A673 (cell line): ENCODE data around the gene BHMT. TPM values are rescaled to one million over a fixed set of nuclear protein-coding genes. Genes with fewer than 3 reads are reported as not detected.

Experiments used
- BruUV-seq: library from RNA; stranded (reverse); fragments of 400-500 nt; replicated peaks from 2 replicates; lab custom pipeline; 2021; lab: Mats Ljungman, UMichigan
- CTCF ChIA-PET: fragments of 300-600 bp; sonication (Branson Sonifier 250); formaldehyde crosslinking; loops from one replicate; lab custom pipeline; 2022; ENCODE audit warnings: antibody characterized with exemption; lab: Charles Lee
- POLR2A ChIA-PET: fragments of 300-600 bp; sonication (Branson Sonifier 250); formaldehyde crosslinking; loops from one replicate; lab custom pipeline; 2022; ENCODE audit warnings: antibody characterized with exemption; ENCODE audit not compliant: low non-redundant PET; lab: Charles Lee
- DNase-seq: peaks from one replicate; pipeline ENCODE4 v3.0.0-alpha.2; 2015; ENCODE audit warnings: low spot score
- H3K27ac ChIP-seq: fragments of 200-600 bp; sonication (generic); 2 replicates; pipeline ENCODE4 v1.5.1; 2016; ENCODE audit warnings: mixed run types, low read depth, mild to moderate bottlenecking, mixed read lengths, antibody characterized with exemption, low read length; ENCODE audit not compliant: poor library complexity, severe bottlenecking
- H3K27me3 ChIP-seq: fragments of 200-600 bp; sonication (generic); replicated peaks from 2 replicates; pipeline ENCODE4 v1.6.1; 2017; ENCODE audit warnings: mixed run types, low read depth, mild to moderate bottlenecking, mixed read lengths, antibody characterized with exemption, low read length; ENCODE audit not compliant: insufficient read depth, poor library complexity
- H3K36me3 ChIP-seq: fragments of 200-600 bp; sonication (generic); 2 replicates; pipeline ENCODE4 v1.6.1; 2016; ENCODE audit warnings: mixed run types, mild to moderate bottlenecking, mixed read lengths, antibody characterized with exemption, low read length; ENCODE audit not compliant: insufficient read depth, poor library complexity, severe bottlenecking
- H3K4me1 ChIP-seq: fragments of 200-600 bp; sonication (generic); 2 replicates; pipeline ENCODE4 v1.6.1; 2017; ENCODE audit warnings: mixed run types, mild to moderate bottlenecking, mixed read lengths, antibody characterized with exemption, low read length; ENCODE audit not compliant: insufficient read depth, poor library complexity, severe bottlenecking
- H3K4me3 ChIP-seq: fragments of 200-600 bp; sonication (generic); 2 replicates; pipeline ENCODE4 v1.5.1; 2016; ENCODE audit warnings: low read depth, mixed run types, mild to moderate bottlenecking, mixed read lengths, low read length; ENCODE audit not compliant: poor library complexity, severe bottlenecking
- H3K9me3 ChIP-seq: fragments of 200-600 bp; sonication (generic); 2 replicates; pipeline ENCODE4 v1.6.1; 2016; ENCODE audit warnings: mixed run types, low read depth, mild to moderate bottlenecking, mixed read lengths, antibody characterized with exemption, low read length; ENCODE audit not compliant: poor library complexity, severe bottlenecking
- CTCF ChIP-seq: fragments of 300-800, 200-600 bp; sonication (generic); conservative IDR thresholded peaks from 2 replicates; pipeline ENCODE4 v1.5.1; 2017; ENCODE audit warnings: low read depth, mild to moderate bottlenecking, antibody characterized with exemption, low read length, moderate library complexity, mixed read lengths
- EZH2 ChIP-seq: fragments of 200-600 bp; sonication (generic); IDR thresholded peaks from 2 replicates; pipeline ENCODE4 v1.6.1; 2017; ENCODE audit warnings: borderline replicate concordance, low read depth, mild to moderate bottlenecking, mixed read lengths, antibody characterized with exemption, low read length; ENCODE audit not compliant: poor library complexity, severe bottlenecking
- intact Hi-C: fragments of 100-400 bp; cut with micrococcal nuclease; formaldehyde crosslinking; loops from one replicate; pipeline ENCODE4 v1.10.0; 2022; ENCODE audit not compliant: unreplicated experiment
- total RNA-seq: library from RNA; stranded (reverse); gene quantifications from 2 replicates; pipeline ENCODE4 v1.2.3, GENCODE V29; 2021

Gene BHMT
- total RNA-seq, 1 experiment from 2014 or later = not detected

DNA sequence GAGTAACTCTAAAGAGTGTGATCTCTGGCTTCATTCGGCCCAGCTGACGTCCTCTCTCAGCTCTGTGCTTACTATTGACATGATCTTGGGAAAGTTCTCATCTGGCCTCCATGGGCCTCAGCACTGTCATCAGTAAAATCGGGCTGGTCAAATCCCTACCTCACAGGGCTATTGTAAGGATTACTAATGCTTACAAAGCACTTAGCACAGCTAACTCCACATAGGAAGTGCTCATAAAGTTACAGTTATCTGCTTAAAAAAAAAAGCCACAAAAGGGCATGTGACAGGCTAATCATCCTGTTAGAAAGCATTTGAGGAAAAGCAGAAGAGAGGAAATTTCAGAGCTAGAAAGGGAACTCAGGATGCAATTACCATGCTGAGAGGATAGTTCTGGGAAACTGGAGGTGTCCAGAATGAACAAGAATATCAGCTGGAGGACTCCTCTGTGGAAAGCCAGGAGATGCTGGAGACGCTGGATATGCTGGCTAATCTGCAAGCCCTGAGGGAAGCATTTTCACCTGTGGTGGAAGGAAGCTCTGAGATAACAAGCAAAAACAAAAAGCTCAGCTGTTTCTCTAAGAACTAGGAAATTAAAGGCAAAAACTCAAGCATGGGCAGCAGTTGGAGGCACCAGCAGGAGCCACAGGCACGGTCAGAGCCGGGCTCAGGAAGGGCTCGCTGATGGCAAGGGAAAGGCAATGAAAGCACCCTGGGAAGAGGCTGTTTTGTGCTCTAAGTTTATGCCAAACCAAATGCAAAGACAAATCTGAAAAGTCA, 4.4 kb upstream of the BHMT start:
- DNase-seq = no peak
- no TSS peak for BruUV-seq
- H3K4me3 ChIP-seq = no peak overlapping the region
- CTCF ChIA-PET = interaction anchor here (0.7 to 1.8 kb wide), 2 partner anchors 82 to 1240 kb away, joined by 3 to 5 read pairs; no protein-coding TSS in a partner anchor
- POLR2A ChIA-PET = no interaction called here
- no peaks in the 10 kb centered on the region for H3K36me3 ChIP-seq
- H3K4me1 ChIP-seq = no peaks in the 10 kb centered on the region
- intact Hi-C loops = no loop called here
- H3K27me3 ChIP-seq = peaks cover 8% of the 10 kb centered on the region
- no peaks in the 10 kb centered on the region for H3K9me3 ChIP-seq
- H3K27ac ChIP-seq = no peak overlapping the region
- TF ChIP-seq CTCF (no peak), EZH2 (no peak)

DNA sequence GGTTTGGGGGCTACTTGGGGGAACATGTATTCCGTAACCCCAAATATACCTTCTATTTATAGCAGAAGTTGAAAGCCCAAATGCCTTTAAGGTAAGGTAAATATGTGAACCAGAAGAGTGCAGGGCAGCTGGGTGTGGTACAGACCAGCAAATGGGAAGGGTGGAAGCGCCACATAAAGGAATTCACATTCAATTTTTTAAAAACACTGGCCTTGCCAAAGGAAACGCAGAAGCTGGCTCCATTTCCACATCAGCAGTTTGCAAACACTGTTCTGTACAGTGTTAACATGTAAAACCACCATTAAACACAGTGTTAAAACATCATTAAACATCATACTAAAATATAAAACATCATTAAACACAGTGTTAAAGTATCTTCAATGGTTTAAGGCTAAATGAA, 3.5 kb upstream of the BHMT start:
- Histone ChIP-seq H3K4me1 (no peaks in the 10 kb centered on the region), H3K27ac (no peak overlapping the region), H3K4me3 (no peak overlapping the region), H3K27me3 (peaks cover 17% of the 10 kb centered on the region), H3K9me3 (no peaks in the 10 kb centered on the region), H3K36me3 (no peaks in the 10 kb centered on the region)
- ChIA-PET CTCF (no interaction called here), POLR2A (no interaction called here)
- DNase-seq = no peak
- TF ChIP-seq EZH2 (no peak), CTCF (no peak)
- BruUV-seq = no TSS peak
- intact Hi-C loops = no loop called here

- peaks cover 17% of the 10 kb centered on the region for H3K27me3 ChIP-seq
- CTCF ChIA-PET = no interaction called here
- TF ChIP-seq EZH2 (no peak), CTCF (no peak)
Measured at GRCh38 chr5:79108792-79109191, 2.8 kb upstream of the BHMT start.

More at GRCh38 chr5:79108792-79109191, 2.8 kb upstream of the BHMT start:
- DNase-seq = no peak
- BruUV-seq = no TSS peak
- no peak overlapping the region for H3K4me3 ChIP-seq
- POLR2A ChIA-PET = no interaction called here
- intact Hi-C loops = no loop called here
- H3K9me3 ChIP-seq = no peaks in the 10 kb centered on the region
- H3K4me1 ChIP-seq = no peaks in the 10 kb centered on the region
- H3K36me3 ChIP-seq = no peaks in the 10 kb centered on the region
- H3K27ac ChIP-seq = no peak overlapping the region
